Measurements from ENCODE around the gene APPL2. TPM values are rescaled to one million over a fixed set of nuclear protein-coding genes. Genes with fewer than 3 reads are reported as not detected.
"Not testable (repeated sequence)": the region's sequence is repeated elsewhere in the genome, so short reads cannot be mapped to it uniquely, and the experiment has no call there.

The APPL2 gene
- total RNA-seq, 2 experiments from 2014 or later: 21.4 to 21.5 TPM

DNA sequence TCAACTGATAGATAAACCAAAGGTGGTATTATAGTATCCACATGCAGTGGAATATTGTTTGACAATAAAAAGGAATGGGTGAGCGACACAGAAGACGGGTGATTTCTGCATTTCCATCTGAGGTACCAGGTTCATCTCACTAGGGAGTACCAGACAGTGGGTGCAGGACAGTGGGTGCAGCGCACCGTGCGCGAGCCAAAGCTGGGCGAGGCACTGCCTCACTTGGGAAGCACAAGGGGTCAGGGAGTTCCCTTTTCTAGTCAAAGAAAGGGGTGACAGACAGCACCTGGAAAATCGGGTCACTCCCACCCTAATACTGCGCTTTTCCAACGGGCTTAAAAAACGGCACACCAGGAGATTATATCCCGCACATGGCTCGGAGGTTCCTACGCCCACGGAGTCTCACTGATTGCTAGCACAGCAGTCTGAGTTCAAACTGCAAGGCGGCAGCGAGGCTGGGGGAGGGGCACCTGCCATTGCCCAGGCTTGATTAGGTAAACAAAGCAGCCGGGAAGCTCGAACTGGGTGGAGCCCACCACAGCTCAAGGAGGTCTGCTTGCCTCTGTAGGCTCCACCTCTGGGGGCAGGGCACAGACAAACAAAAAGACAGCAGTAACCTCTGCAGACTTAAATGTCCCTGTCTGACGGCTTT lies 9.9 kb upstream of the APPL2 start:
- H3K4me3 Mint-ChIP-seq; CTCF ChIA-PET; H3K4me1 Mint-ChIP-seq (ENCODE audit: low read depth); intact Hi-C loops (cut with micrococcal nuclease); H3K36me3 Mint-ChIP-seq; DNase-seq; H3K27ac Mint-ChIP-seq; POLR2A ChIA-PET; H3K9me3 Mint-ChIP-seq: not testable (repeated sequence)
- peaks cover 13% of the 10 kb centered on the region for H3K27me3 Mint-ChIP-seq

DNA sequence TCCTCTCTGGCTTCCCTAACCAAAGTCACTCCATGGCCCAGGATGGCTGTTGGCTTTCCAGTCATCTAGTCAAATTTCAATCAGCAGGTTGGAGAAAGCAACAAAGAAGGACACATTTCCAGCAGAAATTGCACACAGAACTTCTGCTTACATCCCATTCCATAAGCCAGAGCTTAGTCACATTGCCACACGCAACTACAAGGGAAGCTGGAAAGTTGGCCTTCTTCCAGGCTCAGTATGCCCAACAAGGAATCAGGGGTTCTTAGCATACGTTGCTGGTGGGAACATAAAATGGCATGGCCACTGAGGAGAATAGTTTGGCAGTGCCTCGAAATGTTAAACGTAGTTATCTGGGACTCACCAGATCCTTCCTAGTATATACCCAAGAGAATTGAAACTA lies 9.3 kb upstream of the APPL2 start:
- no peak for DNase-seq
- intact Hi-C loops (cut with micrococcal nuclease): no loop called here
- Mint-ChIP-seq H3K27me3 (peaks cover 13% of the 10 kb centered on the region), H3K27ac (no peak overlapping the region), H3K4me1 (ENCODE audit: low read depth) (no peaks in the 10 kb centered on the region), H3K36me3 (no peaks in the 10 kb centered on the region), H3K9me3 (no peaks in the 10 kb centered on the region), H3K4me3 (no peak overlapping the region)
- POLR2A ChIA-PET: no interaction called here
- CTCF ChIA-PET: no interaction called here

DNA sequence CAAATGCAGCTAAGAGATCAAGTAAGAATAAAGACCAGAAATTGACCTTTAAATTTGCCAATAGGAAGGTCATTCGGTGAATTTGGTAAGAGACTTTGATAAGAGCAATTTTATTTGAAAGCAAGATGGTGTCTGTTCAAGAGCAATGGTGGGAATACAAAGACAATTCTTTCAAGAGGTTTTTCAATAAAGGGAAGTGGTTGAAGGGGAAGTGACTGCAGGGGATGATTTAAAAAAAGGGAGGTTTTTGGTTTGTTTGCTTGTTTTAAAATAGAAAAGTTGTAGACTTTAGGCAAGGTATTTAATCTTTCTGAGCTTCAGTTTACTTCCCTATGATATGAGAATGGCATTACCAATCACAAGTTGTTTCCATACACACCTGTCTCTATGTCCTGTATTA lies 4.3 kb upstream of the APPL2 start:
- POLR2A ChIA-PET: no interaction called here
- Mint-ChIP-seq H3K9me3 (no peaks in the 10 kb centered on the region), H3K27ac (no peak overlapping the region), H3K36me3 (no peaks in the 10 kb centered on the region), H3K4me1 (ENCODE audit: low read depth) (peaks cover 6% of the 10 kb centered on the region), H3K27me3 (peaks cover 8% of the 10 kb centered on the region), H3K4me3 (no peak overlapping the region)
- intact Hi-C loops (cut with micrococcal nuclease): no loop called here
- no peak for DNase-seq
- CTCF ChIA-PET: interaction anchor here (0.6 kb wide), 1 partner anchor 1408 kb away, joined by 4 read pairs; no protein-coding TSS in a partner anchor

DNA sequence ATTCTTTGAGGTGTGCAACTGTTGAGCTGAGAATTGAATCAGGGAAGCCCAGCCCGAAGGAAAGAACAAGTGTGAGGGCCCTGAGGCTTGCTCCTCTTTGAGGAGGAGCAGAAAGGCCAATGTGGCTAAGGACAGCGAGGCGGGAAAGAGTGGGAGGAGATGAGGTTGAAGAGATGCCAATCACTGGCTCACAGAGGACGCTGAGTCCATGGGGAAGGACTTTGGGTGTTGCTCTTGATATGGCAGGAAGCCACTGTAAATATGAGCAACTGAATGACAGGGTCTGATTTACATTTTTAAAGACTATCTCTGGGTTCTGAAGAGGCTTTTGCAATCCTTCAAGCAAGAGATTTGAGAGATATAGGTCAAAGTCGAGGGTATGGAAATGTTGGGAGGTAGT lies 3.3 kb upstream of the APPL2 start:
- CTCF ChIA-PET: no interaction called here
- POLR2A ChIA-PET: no interaction called here
- intact Hi-C loops (cut with micrococcal nuclease): loop anchor here (10.0 kb wide), 1 partner anchor 285 kb away; the partner anchor contains the start of gene SLC41A2
- H3K36me3 Mint-ChIP-seq: no peaks in the 10 kb centered on the region
- H3K4me1 Mint-ChIP-seq (ENCODE audit: low read depth): peaks cover 15% of the 10 kb centered on the region
- no peak overlapping the region for H3K4me3 Mint-ChIP-seq
- no peaks in the 10 kb centered on the region for H3K9me3 Mint-ChIP-seq
- DNase-seq: no peak
- peaks cover 3% of the 10 kb centered on the region for H3K27me3 Mint-ChIP-seq
- H3K27ac Mint-ChIP-seq: no peak overlapping the region

DNA sequence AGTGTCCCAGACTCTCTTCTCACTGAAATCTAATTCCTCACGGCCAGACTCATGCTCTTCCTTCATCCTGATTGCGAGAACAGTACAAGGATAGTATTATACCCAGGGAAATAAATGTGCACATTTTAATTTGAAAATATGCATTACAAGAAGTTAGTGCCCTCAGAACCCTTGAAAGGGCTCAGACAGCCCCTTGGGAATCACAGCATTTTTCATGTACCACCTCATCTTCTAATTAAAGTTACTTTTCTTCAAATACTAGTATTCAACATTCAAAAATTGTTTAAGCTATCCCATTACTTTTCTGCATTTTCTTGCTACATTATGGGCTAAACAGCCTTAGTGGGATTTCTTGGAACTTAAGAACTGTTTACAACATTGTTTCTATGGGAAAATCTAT lies 1.7 kb upstream of the APPL2 start:
- H3K27ac Mint-ChIP-seq: no peak overlapping the region
- intact Hi-C loops (cut with micrococcal nuclease): loop anchor here (2.0 to 10.0 kb wide), 2 partner anchors 131 to 283 kb away; partner anchors contain the start of genes SLC41A2 and WASHC4
- ChIA-PET POLR2A (no interaction called here), CTCF (no interaction called here)
- H3K4me1 Mint-ChIP-seq (ENCODE audit: low read depth): peaks cover 28% of the 10 kb centered on the region
- no peaks in the 10 kb centered on the region for H3K9me3 Mint-ChIP-seq
- DNase-seq: no peak
- peaks cover 2% of the 10 kb centered on the region for H3K36me3 Mint-ChIP-seq
- H3K4me3 Mint-ChIP-seq: no peak overlapping the region
- no peaks in the 10 kb centered on the region for H3K27me3 Mint-ChIP-seq

DNA sequence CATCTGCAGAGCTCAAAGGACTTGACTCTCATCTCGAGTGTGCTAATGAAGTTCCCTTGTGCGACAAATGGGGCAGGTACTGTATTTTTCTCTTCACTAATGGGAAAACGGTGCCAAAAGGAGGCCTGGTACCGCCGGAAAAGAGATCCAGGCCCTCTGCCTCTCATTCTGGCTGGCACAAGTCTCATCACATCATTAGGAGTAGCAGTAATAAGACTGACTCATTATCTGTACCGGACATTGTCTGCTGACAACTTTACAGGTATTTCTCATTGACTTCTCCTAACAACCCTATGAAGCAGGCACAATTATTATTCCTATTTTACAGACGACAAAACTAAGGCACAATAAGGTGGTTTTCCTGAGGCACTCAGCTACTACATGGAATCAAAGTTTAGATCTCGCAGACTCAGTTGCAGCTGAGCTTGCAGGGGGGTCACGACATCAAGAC lies 668 bp downstream of the APPL2 start:
- Mint-ChIP-seq H3K27me3 (no peaks in the 10 kb centered on the region), H3K27ac (peak overlapping the region; percentile 85), H3K9me3 (no peaks in the 10 kb centered on the region), H3K4me1 (ENCODE audit: low read depth) (peaks cover 41% of the 10 kb centered on the region), H3K4me3 (peak overlapping the region; percentile 88), H3K36me3 (peaks cover 11% of the 10 kb centered on the region)
- intact Hi-C loops (cut with micrococcal nuclease): loop anchor here (2.0 to 10.0 kb wide), 2 partner anchors 95 to 281 kb away; partner anchors contain the start of genes C12orf75 and SLC41A2
- peak; percentile 14 for DNase-seq
- CTCF ChIA-PET: interaction anchor here (0.6 to 1.8 kb wide), 2 partner anchors 148 to 1616 kb away, joined by 5 to 8 read pairs; no protein-coding TSS in a partner anchor
- POLR2A ChIA-PET: interaction anchor here (0.8 to 1.5 kb wide), 3 partner anchors 11 to 127 kb away, joined by 3 to 5 read pairs (median 3); no protein-coding TSS in a partner anchor

DNA sequence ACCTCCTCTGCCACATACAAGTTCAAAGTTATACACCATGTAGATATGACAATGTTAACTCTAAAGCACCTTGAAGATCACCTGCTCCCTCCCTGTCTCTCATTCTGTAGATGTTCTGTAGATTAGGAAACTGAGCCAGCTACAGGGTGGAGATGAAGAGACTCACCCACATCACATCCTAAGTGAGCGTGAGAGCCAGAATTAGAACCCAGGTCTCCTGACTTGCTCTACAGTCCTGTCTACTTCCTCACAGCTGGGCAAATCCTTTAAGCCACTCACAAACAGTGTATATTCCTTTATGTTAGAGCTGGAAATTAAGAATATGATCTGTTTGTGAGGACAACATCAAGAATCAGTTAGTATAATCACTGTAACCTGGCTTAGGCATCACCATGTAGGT lies 1.8 kb downstream of the APPL2 start:
- Mint-ChIP-seq H3K27me3 (no peaks in the 10 kb centered on the region), H3K36me3 (peaks cover 13% of the 10 kb centered on the region), H3K9me3 (no peaks in the 10 kb centered on the region), H3K4me3 (no peak overlapping the region), H3K27ac (no peak overlapping the region), H3K4me1 (ENCODE audit: low read depth) (peaks cover 50% of the 10 kb centered on the region)
- ChIA-PET POLR2A (no interaction called here), CTCF (no interaction called here)
- DNase-seq: no peak
- intact Hi-C loops (cut with micrococcal nuclease): loop anchor here (2.0 to 10.0 kb wide), 2 partner anchors 97 to 279 kb away; partner anchors contain the start of genes C12orf75 and SLC41A2

DNA sequence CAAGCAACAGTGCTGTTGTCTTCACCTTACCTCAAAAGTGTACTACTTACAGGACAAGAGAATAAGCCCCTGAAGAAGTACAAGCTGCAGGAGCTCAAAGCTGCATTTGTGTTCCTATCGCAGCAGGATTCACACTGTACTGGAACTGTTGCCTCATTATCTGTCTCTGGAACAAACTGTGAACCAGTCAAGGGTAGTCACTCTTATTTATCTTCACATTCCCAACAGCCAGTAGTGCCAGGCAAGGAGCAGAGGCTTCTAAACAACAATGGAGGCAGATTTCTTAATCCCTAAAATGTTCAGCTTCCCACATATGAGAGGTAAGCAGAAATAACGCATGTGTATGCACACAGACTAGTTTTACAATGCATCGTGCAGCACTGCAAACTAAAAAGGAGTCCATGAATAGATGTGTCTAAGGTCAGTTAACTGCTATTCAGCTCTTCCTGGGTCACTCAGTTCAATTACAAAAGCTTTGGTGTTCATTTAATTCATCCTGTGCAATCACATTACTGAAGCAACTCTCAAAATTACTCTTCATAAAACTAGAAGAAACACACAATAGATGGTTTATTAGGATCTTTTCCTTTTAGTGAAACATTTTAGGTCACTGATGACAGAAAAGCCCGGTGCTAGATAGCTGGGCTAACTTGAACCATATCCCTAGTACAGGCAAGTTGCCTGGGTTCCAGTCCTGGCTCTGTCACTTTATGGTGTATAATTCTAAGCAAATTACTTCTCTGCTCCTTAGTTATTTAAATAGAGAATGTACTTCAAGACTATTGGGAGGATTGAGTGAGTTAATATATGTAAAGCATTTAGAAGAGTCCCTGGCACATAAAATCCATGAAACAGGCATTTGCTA lies 2.7 kb downstream of the APPL2 start:
- POLR2A ChIA-PET: no interaction called here
- Mint-ChIP-seq H3K4me3 (no peak overlapping the region), H3K4me1 (ENCODE audit: low read depth) (peaks cover 59% of the 10 kb centered on the region), H3K36me3 (peaks cover 14% of the 10 kb centered on the region), H3K27me3 (no peaks in the 10 kb centered on the region), H3K27ac (no peak overlapping the region), H3K9me3 (no peaks in the 10 kb centered on the region)
- intact Hi-C loops (cut with micrococcal nuclease): loop anchor here (10.0 kb wide), 1 partner anchor 278 kb away; the partner anchor contains the start of gene SLC41A2
- no peak for DNase-seq
- CTCF ChIA-PET: no interaction called here

DNA sequence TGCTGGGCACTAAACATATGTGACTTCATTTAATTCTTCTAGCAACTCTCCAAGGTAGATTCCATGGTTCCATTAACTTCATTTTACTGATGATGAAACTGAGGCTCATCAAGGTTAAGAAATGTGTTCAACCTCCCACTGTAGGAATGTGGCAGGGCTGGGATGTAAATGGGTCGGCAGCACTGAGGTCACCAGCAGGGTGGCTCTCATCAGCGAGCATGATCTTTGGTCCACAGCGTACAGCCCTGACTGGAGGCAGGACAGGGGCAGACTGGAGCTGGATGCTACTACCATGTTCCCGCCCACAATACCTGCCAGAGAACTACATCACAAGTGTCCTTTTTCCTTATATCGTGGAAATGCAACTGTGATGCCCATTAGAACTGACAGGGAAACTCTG lies 4.6 kb downstream of the APPL2 start:
- CTCF ChIA-PET: no interaction called here
- Mint-ChIP-seq H3K27ac (no peak overlapping the region), H3K9me3 (no peaks in the 10 kb centered on the region), H3K36me3 (peaks cover 24% of the 10 kb centered on the region), H3K27me3 (no peaks in the 10 kb centered on the region), H3K4me3 (no peak overlapping the region), H3K4me1 (ENCODE audit: low read depth) (peaks cover 69% of the 10 kb centered on the region)
- POLR2A ChIA-PET: no interaction called here
- intact Hi-C loops (cut with micrococcal nuclease): loop anchor here (10.0 kb wide), 1 partner anchor 277 kb away; the partner anchor contains the start of gene SLC41A2
- DNase-seq: no peak

DNA sequence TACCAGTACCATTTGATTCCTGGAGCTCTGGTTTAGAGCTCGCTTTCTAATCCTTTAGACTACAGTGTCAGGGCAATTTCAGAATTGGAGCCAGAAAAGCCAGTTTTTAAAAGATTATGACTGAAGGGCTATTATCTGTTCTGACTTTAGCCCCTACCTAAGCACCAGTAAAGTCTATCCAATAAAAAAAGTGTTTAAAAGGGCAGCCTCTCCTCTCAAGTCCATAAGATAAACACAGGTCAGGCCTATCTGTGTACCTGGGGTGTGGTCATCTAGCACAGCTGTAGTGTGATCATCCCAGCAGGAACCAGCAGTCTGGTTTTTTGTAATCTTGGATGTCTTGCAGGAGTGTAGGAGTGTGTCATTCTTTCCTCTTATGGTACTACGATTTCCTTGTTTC lies 6.6 kb downstream of the APPL2 start:
- H3K4me3 Mint-ChIP-seq: no peak overlapping the region
- CTCF ChIA-PET: no interaction called here
- DNase-seq: no peak
- H3K9me3 Mint-ChIP-seq: no peaks in the 10 kb centered on the region
- peaks cover 34% of the 10 kb centered on the region for H3K36me3 Mint-ChIP-seq
- intact Hi-C loops (cut with micrococcal nuclease): loop anchor here (2.0 to 5.0 kb wide), 5 partner anchors 25 to 153 kb away; partner anchors contain the start of gene WASHC4
- POLR2A ChIA-PET: no interaction called here
- no peaks in the 10 kb centered on the region for H3K27me3 Mint-ChIP-seq
- H3K27ac Mint-ChIP-seq: no peak overlapping the region
- H3K4me1 Mint-ChIP-seq (ENCODE audit: low read depth): peaks cover 73% of the 10 kb centered on the region

DNA sequence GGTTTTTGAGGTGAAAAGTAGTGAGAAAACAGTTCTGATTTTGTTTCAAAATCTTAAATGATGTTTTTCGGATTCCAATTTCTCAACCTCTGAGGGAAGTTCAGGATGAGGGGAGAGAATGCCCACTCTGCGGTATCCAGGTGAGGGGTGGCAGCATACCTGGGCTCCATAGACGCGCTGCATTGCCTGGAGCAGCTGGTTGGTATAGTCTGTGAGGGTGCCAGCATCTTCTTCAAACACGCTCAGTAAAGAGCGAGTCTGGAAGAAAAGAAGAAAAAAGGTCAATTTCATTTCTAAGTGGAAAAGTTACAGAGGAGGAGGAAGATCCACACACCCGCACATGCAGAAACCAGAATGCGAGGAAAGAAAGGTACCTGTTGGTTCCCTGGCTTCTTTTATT lies 7.0 kb downstream of the APPL2 start:
- Mint-ChIP-seq H3K27ac (peak overlapping the region; percentile 58), H3K9me3 (no peaks in the 10 kb centered on the region), H3K4me1 (ENCODE audit: low read depth) (peaks cover 71% of the 10 kb centered on the region), H3K36me3 (peaks cover 34% of the 10 kb centered on the region), H3K27me3 (no peaks in the 10 kb centered on the region), H3K4me3 (no peak overlapping the region)
- POLR2A ChIA-PET: no interaction called here
- DNase-seq: no peak
- intact Hi-C loops (cut with micrococcal nuclease): loop anchor here (1.0 to 5.0 kb wide), 6 partner anchors 7 to 153 kb away; partner anchors contain the start of genes APPL2 and WASHC4
- CTCF ChIA-PET: no interaction called here

DNA sequence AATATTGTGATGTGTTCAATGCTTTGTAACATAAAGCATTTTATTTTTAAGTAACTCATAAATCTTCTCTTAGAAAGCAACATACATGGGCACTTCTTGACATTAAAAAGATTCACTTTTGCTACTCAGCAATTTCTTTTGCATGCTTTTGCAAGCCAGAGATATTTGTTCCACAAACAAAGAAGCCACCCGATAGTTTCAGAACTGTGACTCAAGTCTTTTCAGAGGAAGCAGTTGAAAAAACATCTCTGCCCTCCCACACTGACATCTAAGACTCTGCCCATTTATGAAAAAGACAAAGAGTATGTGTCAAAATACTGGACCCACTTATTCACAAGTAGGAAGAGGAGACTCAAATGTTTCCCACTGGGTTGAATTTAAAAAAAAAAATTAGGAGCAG lies 7.5 kb downstream of the APPL2 start:
- Mint-ChIP-seq H3K9me3 (no peaks in the 10 kb centered on the region), H3K27me3 (no peaks in the 10 kb centered on the region), H3K36me3 (peaks cover 34% of the 10 kb centered on the region), H3K4me1 (ENCODE audit: low read depth) (peaks cover 67% of the 10 kb centered on the region), H3K27ac (peak overlapping the region; percentile 58), H3K4me3 (no peak overlapping the region)
- intact Hi-C loops (cut with micrococcal nuclease): loop anchor here (1.0 to 5.0 kb wide), 6 partner anchors 8 to 154 kb away; partner anchors contain the start of genes APPL2 and WASHC4
- ChIA-PET CTCF (no interaction called here), POLR2A (no interaction called here)
- no peak for DNase-seq

All from activated CD4-positive, alpha-beta memory T cell treated with anti-CD3 and anti-CD28 coated beads for 36 hours (primary cell).